ENCODE results near the gene SP100.
"Not testable (repeated sequence)": the region's sequence is repeated elsewhere in the genome, so short reads cannot be mapped to it uniquely, and the experiment has no call there.

The SP100 gene

GRCh38 chr2:230409316-230409715 lies 6.7 kb upstream of the SP100 start:
- DNase-seq, result peak in 1 of 2 donors; percentile 12
- H3K14ac ChIP-seq (ENCODE audit: low read length); H2BK12ac ChIP-seq (ENCODE audit: low read length); H3K79me1 ChIP-seq (ENCODE audit: low read length); H4K12ac ChIP-seq (ENCODE audit: low read depth, low read length); H3K27me3 ChIP-seq (ENCODE audit: insufficient read depth, low read length); H3K4me2 ChIP-seq (ENCODE audit: low read length); H3K36me3 ChIP-seq (ENCODE audit: control insufficient read depth in 1 of 2, insufficient read depth in 2 of 2, low read length in 2 of 2); H2BK5ac ChIP-seq (ENCODE audit: low read depth, low read length, poor library complexity); H3K23ac ChIP-seq (ENCODE audit: low read length); H3K27ac ChIP-seq (ENCODE audit: low read depth, low read length); H2AFZ ChIP-seq (ENCODE audit: insufficient read depth, low read length, poor library complexity); H2BK120ac ChIP-seq (ENCODE audit: insufficient read depth, low read length, poor library complexity); H3K9me3 ChIP-seq (ENCODE audit: insufficient read depth, low read depth, low read length); H3K79me2 ChIP-seq (ENCODE audit: control insufficient read depth, insufficient read depth, low read length, poor library complexity); H3K4me1 ChIP-seq (ENCODE audit: control insufficient read depth in 1 of 2, insufficient read depth in 2 of 2, low read length in 2 of 2); H3K18ac ChIP-seq (ENCODE audit: low read length); H3K9ac ChIP-seq (ENCODE audit: low read length); H3K4me3 ChIP-seq (ENCODE audit: low read depth, low read length); H3K4ac ChIP-seq (ENCODE audit: low read depth, low read length); H2AK5ac ChIP-seq (ENCODE audit: low read length); H4K8ac ChIP-seq (ENCODE audit: low read depth, low read length); H4K91ac ChIP-seq (ENCODE audit: low read depth, low read length): not testable (repeated sequence)
- no CpG with 5 or more reads among the region's 2 CpGs for WGBS (ENCODE audit: extremely low coverage, insufficient coverage, insufficient read length)

GRCh38 chr2:230410263-230410662 lies 5.7 kb upstream of the SP100 start:
- Histone ChIP-seq H2BK5ac (ENCODE audit: low read depth, low read length, poor library complexity) (no peak overlapping the region), H2BK12ac (ENCODE audit: low read length) (no peak overlapping the region), H2AFZ (ENCODE audit: insufficient read depth, low read length, poor library complexity) (no peak overlapping the region), H3K23ac (ENCODE audit: low read length) (no peak overlapping the region), H3K9me3 (ENCODE audit: insufficient read depth, low read depth, low read length) (peaks cover 6% of the 10 kb centered on the region), H2AK5ac (ENCODE audit: low read length) (no peak overlapping the region), H3K79me2 (ENCODE audit: control insufficient read depth, insufficient read depth, low read length, poor library complexity) (no peaks in the 10 kb centered on the region), H3K4me1 (ENCODE audit: control insufficient read depth in 1 of 2, insufficient read depth in 2 of 2, low read length in 2 of 2) (peaks cover 3 to 7% of the 10 kb centered on the region in 2 experiments), H4K12ac (ENCODE audit: low read depth, low read length) (no peak overlapping the region), H3K79me1 (ENCODE audit: low read length) (no peaks in the 10 kb centered on the region), H3K18ac (ENCODE audit: low read length) (no peak overlapping the region), H3K14ac (ENCODE audit: low read length) (no peak overlapping the region), H3K27ac (ENCODE audit: low read depth, low read length) (no peak overlapping the region), H4K8ac (ENCODE audit: low read depth, low read length) (no peak overlapping the region), H3K4me2 (ENCODE audit: low read length) (no peak overlapping the region), H3K4me3 (ENCODE audit: low read depth, low read length) (no peak overlapping the region), H3K9ac (ENCODE audit: low read length) (no peak overlapping the region), H4K91ac (ENCODE audit: low read depth, low read length) (no peak overlapping the region), H3K27me3 (ENCODE audit: insufficient read depth, low read length) (no peaks in the 10 kb centered on the region), H3K4ac (ENCODE audit: low read depth, low read length) (no peak overlapping the region), H3K36me3 (ENCODE audit: control insufficient read depth in 1 of 2, insufficient read depth in 2 of 2, low read length in 2 of 2) (no peaks in the 10 kb centered on the region), H2BK120ac (ENCODE audit: insufficient read depth, low read length, poor library complexity) (no peak overlapping the region)
- DNase-seq, result no peak
- WGBS (ENCODE audit: extremely low coverage, insufficient coverage, insufficient read length), result no CpG with 5 or more reads among the region's 1 CpG

GRCh38 chr2:230410861-230411569 lies 5.0 kb upstream of the SP100 start:
- H3K4me3 ChIP-seq (ENCODE audit: low read depth, low read length), result no peak overlapping the region
- H3K36me3 ChIP-seq (ENCODE audit: control insufficient read depth in 1 of 2, insufficient read depth in 2 of 2, low read length in 2 of 2), result no peaks in the 10 kb centered on the region
- H3K18ac ChIP-seq (ENCODE audit: low read length), result no peak overlapping the region
- H4K8ac ChIP-seq (ENCODE audit: low read depth, low read length), result no peak overlapping the region
- no peak overlapping the region for H2BK5ac ChIP-seq (ENCODE audit: low read depth, low read length, poor library complexity)
- H2AK5ac ChIP-seq (ENCODE audit: low read length), result no peak overlapping the region
- peaks cover 3% of the 10 kb centered on the region for H3K79me1 ChIP-seq (ENCODE audit: low read length)
- no CpG with 5 or more reads among the region's 16 CpGs for WGBS (ENCODE audit: extremely low coverage, insufficient coverage, insufficient read length)
- DNase-seq, result no peak
- H2AFZ ChIP-seq (ENCODE audit: insufficient read depth, low read length, poor library complexity), result no peak overlapping the region
- H4K91ac ChIP-seq (ENCODE audit: low read depth, low read length), result no peak overlapping the region
- no peaks in the 10 kb centered on the region for H3K27me3 ChIP-seq (ENCODE audit: insufficient read depth, low read length)
- peaks cover 4 to 10% of the 10 kb centered on the region in 2 experiments for H3K4me1 ChIP-seq (ENCODE audit: control insufficient read depth in 1 of 2, insufficient read depth in 2 of 2, low read length in 2 of 2)
- no peaks in the 10 kb centered on the region for H3K79me2 ChIP-seq (ENCODE audit: control insufficient read depth, insufficient read depth, low read length, poor library complexity)
- H3K4me2 ChIP-seq (ENCODE audit: low read length), result peak overlapping the region; percentile 96
- no peak overlapping the region for H3K4ac ChIP-seq (ENCODE audit: low read depth, low read length)
- H3K23ac ChIP-seq (ENCODE audit: low read length), result no peak overlapping the region
- H2BK120ac ChIP-seq (ENCODE audit: insufficient read depth, low read length, poor library complexity), result no peak overlapping the region
- no peak overlapping the region for H4K12ac ChIP-seq (ENCODE audit: low read depth, low read length)
- H2BK12ac ChIP-seq (ENCODE audit: low read length), result no peak overlapping the region
- H3K9me3 ChIP-seq (ENCODE audit: insufficient read depth, low read depth, low read length), result peaks cover 6% of the 10 kb centered on the region
- H3K27ac ChIP-seq (ENCODE audit: low read depth, low read length), result no peak overlapping the region
- H3K14ac ChIP-seq (ENCODE audit: low read length), result no peak overlapping the region
- no peak overlapping the region for H3K9ac ChIP-seq (ENCODE audit: low read length)

- peaks cover 6 to 10% of the 10 kb centered on the region in 2 experiments for H3K4me1 ChIP-seq (ENCODE audit: control insufficient read depth in 1 of 2, insufficient read depth in 2 of 2, low read length in 2 of 2)
- H3K27ac ChIP-seq (ENCODE audit: low read depth, low read length), result no peak overlapping the region
- H3K27me3 ChIP-seq (ENCODE audit: insufficient read depth, low read length), result no peaks in the 10 kb centered on the region
- peaks cover 6% of the 10 kb centered on the region for H3K9me3 ChIP-seq (ENCODE audit: insufficient read depth, low read depth, low read length)
- no peaks in the 10 kb centered on the region for H3K36me3 ChIP-seq (ENCODE audit: control insufficient read depth in 1 of 2, insufficient read depth in 2 of 2, low read length in 2 of 2)
- no peak overlapping the region for H3K4ac ChIP-seq (ENCODE audit: low read depth, low read length)
- H2BK5ac ChIP-seq (ENCODE audit: low read depth, low read length, poor library complexity), result no peak overlapping the region
- no CpG with 5 or more reads among the region's 57 CpGs for WGBS (ENCODE audit: extremely low coverage, insufficient coverage, insufficient read length)
- no peak overlapping the region for H2AK5ac ChIP-seq (ENCODE audit: low read length)
- peak overlapping the region; percentile 79 for H3K4me3 ChIP-seq (ENCODE audit: low read depth, low read length)
- no peak overlapping the region for H4K8ac ChIP-seq (ENCODE audit: low read depth, low read length)
- H3K4me2 ChIP-seq (ENCODE audit: low read length), result peak overlapping the region; percentile 96
- H2BK12ac ChIP-seq (ENCODE audit: low read length), result no peak overlapping the region
- DNase-seq, result peak; percentile 29 to 61
- H3K79me2 ChIP-seq (ENCODE audit: control insufficient read depth, insufficient read depth, low read length, poor library complexity), result no peaks in the 10 kb centered on the region
- H3K23ac ChIP-seq (ENCODE audit: low read length), result no peak overlapping the region
- no peak overlapping the region for H3K14ac ChIP-seq (ENCODE audit: low read length)
- H3K79me1 ChIP-seq (ENCODE audit: low read length), result peaks cover 5% of the 10 kb centered on the region
- H3K9ac ChIP-seq (ENCODE audit: low read length), result no peak overlapping the region
- no peak overlapping the region for H2BK120ac ChIP-seq (ENCODE audit: insufficient read depth, low read length, poor library complexity)
- no peak overlapping the region for H4K12ac ChIP-seq (ENCODE audit: low read depth, low read length)
- H4K91ac ChIP-seq (ENCODE audit: low read depth, low read length), result no peak overlapping the region
- no peak overlapping the region for H2AFZ ChIP-seq (ENCODE audit: insufficient read depth, low read length, poor library complexity)
- no peak overlapping the region for H3K18ac ChIP-seq (ENCODE audit: low read length)
Observed at GRCh38 chr2:230411570-230412370, 4.2 kb upstream of the SP100 start.
